ENCODE data around the gene CEP70.

Gene CEP70

GRCh38 chr3:138629526-138629925 is 35.5 kb upstream of the CEP70 start:
- H3K4me3 ChIP-seq (ENCODE audit: low read depth in 1 of 2, low read length in 1 of 2): no peak overlapping the region
- no peaks in the 10 kb centered on the region for H3K36me3 ChIP-seq
- TF ChIP-seq CTCF (IDR thresholded peaks at IDR 0.05): no peak
- no peak overlapping the region for H3K27ac ChIP-seq
- H3K9me3 ChIP-seq: no peaks in the 10 kb centered on the region
- no peaks in the 10 kb centered on the region for H3K4me1 ChIP-seq (ENCODE audit: control insufficient read depth in 1 of 2, insufficient read depth in 1 of 2, low read depth in 1 of 2, low read length in 1 of 2)
- no peaks in the 10 kb centered on the region for H3K27me3 ChIP-seq

DNA sequence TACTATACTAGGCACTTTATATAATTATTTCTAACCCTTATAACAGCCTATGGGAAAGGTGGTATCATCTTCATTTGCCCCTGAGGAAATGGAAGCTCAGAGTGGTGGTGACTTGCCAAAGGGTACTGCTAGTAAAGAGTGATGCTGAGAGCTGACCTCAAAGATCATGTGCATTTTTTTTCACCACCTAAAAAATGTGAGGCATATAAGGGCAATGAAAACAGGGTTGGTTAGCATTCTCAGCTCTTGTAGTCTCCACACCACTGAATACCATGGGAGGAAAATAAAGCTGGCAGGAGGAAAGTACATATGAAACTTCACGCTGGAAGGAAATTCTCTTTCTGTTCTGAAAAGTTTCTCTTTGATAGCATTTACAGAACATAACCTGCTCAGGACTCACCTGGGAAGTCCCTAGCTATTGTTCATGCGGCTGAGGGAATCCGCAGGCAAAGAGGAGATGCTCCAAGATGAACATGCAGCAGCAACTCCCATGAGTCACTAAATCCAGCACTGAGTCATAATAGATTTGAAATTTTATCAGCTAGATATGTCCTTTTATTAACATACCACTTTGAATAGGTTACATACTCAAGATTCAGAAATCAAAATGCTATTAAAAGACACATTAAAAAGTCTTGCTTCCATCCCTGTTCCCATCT is 31.8 kb upstream of the CEP70 start:
- H3K4me1 ChIP-seq (ENCODE audit: control insufficient read depth in 1 of 2, insufficient read depth in 1 of 2, low read depth in 1 of 2, low read length in 1 of 2): no peaks in the 10 kb centered on the region

DNA sequence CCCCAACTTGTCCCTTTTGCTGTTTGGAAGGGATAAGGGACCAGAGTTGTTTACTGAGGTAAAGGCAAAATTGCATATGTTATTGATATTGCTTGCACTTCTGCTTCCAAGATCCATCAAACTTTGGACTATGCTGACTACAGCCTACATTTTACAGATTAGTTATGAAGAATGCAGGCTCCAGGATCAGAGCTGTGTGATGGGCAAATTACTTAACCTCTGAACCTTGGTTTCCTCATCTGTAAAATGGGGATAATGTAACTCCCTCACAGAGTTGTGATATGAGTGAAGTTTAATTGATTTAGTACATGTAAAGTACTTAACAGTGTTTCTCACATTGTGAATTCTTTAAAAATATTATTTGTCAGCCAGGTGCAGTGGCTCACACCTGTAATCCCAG is 30.5 kb upstream of the CEP70 start:
- Histone ChIP-seq H3K4me3 (ENCODE audit: low read depth in 1 of 2, low read length in 1 of 2) (no peak overlapping the region), H3K36me3 (no peaks in the 10 kb centered on the region), H3K9me3 (no peaks in the 10 kb centered on the region), H3K27me3 (no peaks in the 10 kb centered on the region), H3K27ac (no peak overlapping the region), H3K4me1 (ENCODE audit: control insufficient read depth in 1 of 2, insufficient read depth in 1 of 2, low read depth in 1 of 2, low read length in 1 of 2) (no peaks in the 10 kb centered on the region)
- TF ChIP-seq CTCF (IDR thresholded peaks at IDR 0.05): no peak

More for the DNA sequence above, 31.8 kb upstream of the CEP70 start:
- Histone ChIP-seq H3K36me3 (no peaks in the 10 kb centered on the region), H3K27me3 (no peaks in the 10 kb centered on the region), H3K9me3 (no peaks in the 10 kb centered on the region), H3K27ac (no peak overlapping the region), H3K4me3 (ENCODE audit: low read depth in 1 of 2, low read length in 1 of 2) (no peak overlapping the region)
- TF ChIP-seq CTCF (IDR thresholded peaks at IDR 0.05): no peak

DNA sequence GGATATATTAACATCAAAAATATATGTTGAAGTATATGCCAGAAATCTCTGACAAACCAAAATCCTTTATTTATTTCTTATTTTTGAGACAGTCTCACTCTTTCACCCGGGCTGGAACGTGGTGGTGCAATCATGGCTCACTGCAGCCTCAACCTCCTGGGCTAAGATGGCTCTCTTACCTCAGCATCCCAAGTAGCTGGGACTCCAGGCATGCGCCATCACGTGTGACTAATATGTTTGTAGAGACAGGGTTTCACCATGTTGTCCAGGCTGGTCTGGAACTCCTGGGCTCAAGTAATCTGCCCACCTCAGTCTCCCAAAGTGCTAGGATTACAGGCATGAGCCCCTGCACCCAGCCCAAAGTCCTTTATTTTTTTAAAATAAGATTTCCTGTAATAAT is 26.4 kb upstream of the CEP70 start:
- H3K4me3 ChIP-seq (ENCODE audit: low read depth in 1 of 2, low read length in 1 of 2): no peak overlapping the region
- no peak overlapping the region for H3K27ac ChIP-seq
- H3K27me3 ChIP-seq: no peaks in the 10 kb centered on the region
- H3K4me1 ChIP-seq (ENCODE audit: control insufficient read depth in 1 of 2, insufficient read depth in 1 of 2, low read depth in 1 of 2, low read length in 1 of 2): no peaks in the 10 kb centered on the region
- no peak for TF ChIP-seq CTCF (IDR thresholded peaks at IDR 0.05)
- no peaks in the 10 kb centered on the region for H3K36me3 ChIP-seq
- no peaks in the 10 kb centered on the region for H3K9me3 ChIP-seq

DNA sequence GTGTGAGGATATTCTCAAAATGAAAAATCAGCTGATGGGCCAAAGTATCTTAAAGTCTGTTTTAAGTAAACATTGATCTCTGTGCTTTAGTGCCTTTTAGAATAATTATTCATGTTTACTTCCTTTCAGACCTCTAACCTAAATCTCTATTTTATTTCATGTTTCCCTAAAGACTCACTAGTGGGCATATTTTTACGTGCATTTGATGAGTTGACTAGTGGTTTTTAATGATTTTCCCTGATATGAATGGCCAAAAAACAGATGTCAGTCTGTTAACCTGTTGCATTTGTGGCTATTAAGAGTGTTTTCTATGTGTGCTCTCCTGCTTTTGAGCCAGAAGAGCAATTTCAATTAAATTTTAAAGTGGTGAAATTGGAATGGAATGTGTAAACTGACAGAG is 21.4 kb upstream of the CEP70 start:
- Histone ChIP-seq H3K27ac (no peak overlapping the region), H3K4me3 (ENCODE audit: low read depth in 1 of 2, low read length in 1 of 2) (no peak overlapping the region), H3K36me3 (no peaks in the 10 kb centered on the region), H3K4me1 (ENCODE audit: control insufficient read depth in 1 of 2, insufficient read depth in 1 of 2, low read depth in 1 of 2, low read length in 1 of 2) (no peaks in the 10 kb centered on the region), H3K27me3 (peaks cover 6% of the 10 kb centered on the region), H3K9me3 (no peaks in the 10 kb centered on the region)
- TF ChIP-seq CTCF (IDR thresholded peaks at IDR 0.05): no peak
